Esophagus squamous epithelium (tissue), 4 donors: Measurements from ENCODE around the gene EXPH5.

ENCODE experiments used
- CTCF ChIP-seq, 6 experiments: fragments of 450-650 bp in 4 of 6; fragments of 200-600 bp in 2 of 6; sonication (generic) in 2 of 6; IDR thresholded peaks; one replicate each; pipeline ENCODE4 v1.5.1; 2016 to 2019; ENCODE audit warnings: antibody characterized with exemption in 6 of 6, mild to moderate bottlenecking in 4 of 6, moderate library complexity in 4 of 6
- POLR2A ChIP-seq, 4 donors: fragments of 450-650 bp; IDR thresholded peaks; one replicate each; pipeline ENCODE4 v1.6.1; 2017; ENCODE audit warnings: antibody characterized with exemption in 4 of 4, mild to moderate bottlenecking in 4 of 4, moderate library complexity in 3 of 4

GRCh38 chr11:108617055-108617454 is 23.5 kb upstream of the EXPH5 start:
- TF ChIP-seq CTCF (IDR thresholded peaks at IDR 0.05) (no peak), POLR2A (IDR thresholded peaks at IDR 0.05) (no peak)
